AG04449 (cell line): ENCODE results near the gene TMEM185B.

Experiments
- CTCF ChIA-PET: fragments of 350-600 bp; formaldehyde crosslinking; extraction: SDS; loops from one replicate; lab custom pipeline; 2021; ENCODE audit warnings: antibody characterized with exemption; lab: Yijun Ruan, JAX
- POLR2A ChIA-PET: fragments of 400-600, 350-600 bp; formaldehyde crosslinking; extraction: SDS; loops from one replicate; lab custom pipeline; 2020; ENCODE audit warnings: antibody characterized with exemption, inconsistent platforms; lab: Yijun Ruan, JAX
- DNase-seq: peaks from one replicate; pipeline ENCODE4 v3.0.0-alpha.2; 2010; ENCODE audit warnings: low read depth, low spot score
- H3K4me3 ChIP-seq: 2 replicates; pipeline ENCODE4 v1.5.1; 2011; ENCODE audit warnings: low read depth, mild to moderate bottlenecking, control low read depth, low read length
- CTCF ChIP-seq: IDR thresholded peaks from one replicate; pipeline ENCODE4 v1.5.1; 2011; ENCODE audit warnings: mild to moderate bottlenecking, moderate library complexity, low read length, control low read depth, inconsistent platforms; ENCODE audit not compliant: insufficient read depth; ENCODE audit errors: missing control alignments

The TMEM185B gene

GRCh38 chr2:120231564-120231973 is 8.4 kb upstream of the TMEM185B start:
- ChIA-PET POLR2A (no interaction called here), CTCF (interaction anchor here (1.5 kb wide), 1 partner anchor 82 kb away, joined by 7 read pairs; no protein-coding TSS in a partner anchor)
- TF ChIP-seq CTCF: no peak
- DNase-seq: no peak
- H3K4me3 ChIP-seq: no peak overlapping the region

DNA sequence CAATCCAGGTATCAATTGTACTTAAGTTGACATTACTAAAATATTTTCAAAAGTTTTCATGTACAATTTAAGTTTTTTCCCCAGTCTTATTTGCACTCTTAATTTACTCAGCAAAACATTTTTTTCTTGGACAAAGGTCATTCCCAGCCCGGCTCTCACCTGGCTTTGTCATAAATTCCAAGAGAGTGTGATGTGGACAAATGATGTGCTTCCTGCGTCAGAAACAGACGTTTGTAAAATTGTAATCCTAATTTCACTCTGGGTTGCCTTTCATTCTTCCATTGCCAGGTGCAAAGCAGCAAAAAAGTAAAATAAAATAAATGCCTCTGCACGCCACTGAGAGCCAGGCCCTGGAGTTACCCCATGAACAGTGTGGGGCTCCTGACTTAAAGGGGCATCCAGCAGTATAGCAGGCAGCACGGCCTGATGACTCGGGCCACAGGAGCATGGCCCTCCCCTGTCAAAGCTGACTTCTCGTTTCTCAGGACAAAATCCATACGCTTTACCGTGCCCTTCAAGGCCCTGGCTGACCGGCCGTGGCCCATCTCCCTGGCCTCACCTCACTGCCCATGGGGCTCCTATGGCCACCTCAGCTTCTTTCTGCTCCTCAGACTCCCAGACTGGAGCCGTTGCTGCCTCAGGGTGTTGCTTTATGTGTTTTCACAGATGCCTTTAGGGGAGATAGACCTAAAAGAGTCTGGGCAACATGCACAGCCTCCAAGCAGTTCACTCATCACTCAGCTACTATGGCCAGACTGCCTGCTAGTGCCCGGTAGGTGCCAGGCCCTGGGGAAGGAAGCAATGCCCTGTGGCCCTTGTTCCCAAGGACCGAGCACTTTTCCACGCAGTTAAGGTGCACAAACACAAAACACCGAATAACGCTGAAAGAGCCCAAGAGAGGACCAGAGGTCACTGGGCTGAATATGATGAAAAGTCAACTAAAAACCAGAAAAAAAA is 7.6 kb upstream of the TMEM185B start:
- no peak for TF ChIP-seq CTCF
- no peak for DNase-seq
- POLR2A ChIA-PET: no interaction called here
- H3K4me3 ChIP-seq: no peak overlapping the region
- CTCF ChIA-PET: interaction anchor here (1.5 kb wide), 1 partner anchor 82 kb away, joined by 7 read pairs; no protein-coding TSS in a partner anchor

DNA sequence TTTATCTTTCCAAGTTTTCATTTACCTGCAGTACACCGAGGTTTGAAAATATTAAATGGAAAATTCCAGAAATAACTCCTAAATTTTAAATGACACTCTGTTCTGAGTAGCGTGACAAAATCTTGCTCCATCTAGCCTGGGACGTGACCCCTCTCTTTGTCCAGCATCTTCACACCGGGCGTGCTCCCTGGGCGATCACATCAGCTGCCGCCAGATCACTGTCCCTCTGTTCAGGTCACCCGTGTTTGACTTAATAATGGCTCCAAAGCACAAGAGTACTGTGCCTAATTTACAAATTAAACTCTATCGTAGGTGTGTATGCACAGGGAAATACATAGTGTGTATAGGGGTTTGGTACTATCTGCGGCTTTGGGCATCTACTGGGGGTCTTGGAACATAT is 6.1 kb upstream of the TMEM185B start:
- ChIA-PET CTCF (no interaction called here), POLR2A (no interaction called here)
- H3K4me3 ChIP-seq: no peak overlapping the region
- no peak for TF ChIP-seq CTCF
- no peak for DNase-seq

DNA sequence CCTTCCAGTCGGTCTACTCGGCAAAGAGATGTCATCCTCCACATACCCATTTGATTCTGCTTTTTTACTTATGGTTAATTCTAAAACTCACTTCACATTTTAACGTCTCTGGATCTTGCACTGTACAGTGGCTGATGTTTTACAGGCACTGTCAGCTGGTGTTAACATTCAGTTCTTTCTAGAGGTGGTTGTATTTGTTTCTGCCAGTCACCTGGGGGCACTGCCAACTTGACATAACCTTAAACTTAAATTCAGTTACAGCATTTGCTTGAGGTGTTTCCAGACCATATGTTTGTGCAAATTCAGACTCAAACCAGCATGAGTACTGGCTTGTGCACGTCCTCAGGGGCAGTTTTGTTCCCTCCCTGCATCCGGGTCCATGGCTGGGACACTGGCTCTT is 5.3 kb upstream of the TMEM185B start:
- POLR2A ChIA-PET: interaction anchor here (1.2 kb wide), 1 partner anchor 12 kb away, joined by 6 read pairs; no protein-coding TSS in a partner anchor

GRCh38 chr2:120227111-120227991 is 4.2 kb upstream of the TMEM185B start:
- no peak for DNase-seq
- H3K4me3 ChIP-seq: no peak overlapping the region
- ChIA-PET CTCF (interaction anchor here (1.1 to 1.6 kb wide), 3 partner anchors 8 to 86 kb away, joined by 3 read pairs; no protein-coding TSS in a partner anchor), POLR2A (interaction anchor here (1.2 kb wide), 1 partner anchor 13 kb away, joined by 6 read pairs; no protein-coding TSS in a partner anchor)
- no peak for TF ChIP-seq CTCF

More for the DNA sequence above, 5.3 kb upstream of the TMEM185B start:
- DNase-seq: no peak
- CTCF ChIA-PET: interaction anchor here (1.2 to 1.6 kb wide), 2 partner anchors 9 to 20 kb away, joined by 3 read pairs; no protein-coding TSS in a partner anchor
- TF ChIP-seq CTCF: no peak
- no peak overlapping the region for H3K4me3 ChIP-seq
